Mucosa of stomach (tissue), 1 donor: ENCODE results near the gene WIPF3.

Experiments used
- H3K27me3 ChIP-seq: one replicate; pipeline ENCODE4 v1.7.0; 2013; ENCODE audit warnings: mild to moderate bottlenecking, low read length; ENCODE audit not compliant: control insufficient read depth, insufficient read depth
- H3K36me3 ChIP-seq: one replicate; pipeline ENCODE4 v1.7.0; 2013; ENCODE audit warnings: low read length; ENCODE audit not compliant: control insufficient read depth, insufficient read depth
- H3K4me1 ChIP-seq: one replicate; pipeline ENCODE4 v1.7.0; 2013; ENCODE audit warnings: mild to moderate bottlenecking, low read length; ENCODE audit not compliant: control insufficient read depth, insufficient read depth
- H3K4me3 ChIP-seq: one replicate; pipeline ENCODE4 v1.7.0; 2013; ENCODE audit warnings: low read length
- H3K9ac ChIP-seq: one replicate; pipeline ENCODE4 v1.7.0; 2013; ENCODE audit warnings: mild to moderate bottlenecking, low read length, moderate library complexity
- H3K9me3 ChIP-seq: one replicate; pipeline ENCODE4 v1.7.0; 2013; ENCODE audit warnings: mild to moderate bottlenecking, low read length, moderate library complexity; ENCODE audit not compliant: control insufficient read depth
- donor health status: Pancreatic carcinoma.

Gene WIPF3

DNA sequence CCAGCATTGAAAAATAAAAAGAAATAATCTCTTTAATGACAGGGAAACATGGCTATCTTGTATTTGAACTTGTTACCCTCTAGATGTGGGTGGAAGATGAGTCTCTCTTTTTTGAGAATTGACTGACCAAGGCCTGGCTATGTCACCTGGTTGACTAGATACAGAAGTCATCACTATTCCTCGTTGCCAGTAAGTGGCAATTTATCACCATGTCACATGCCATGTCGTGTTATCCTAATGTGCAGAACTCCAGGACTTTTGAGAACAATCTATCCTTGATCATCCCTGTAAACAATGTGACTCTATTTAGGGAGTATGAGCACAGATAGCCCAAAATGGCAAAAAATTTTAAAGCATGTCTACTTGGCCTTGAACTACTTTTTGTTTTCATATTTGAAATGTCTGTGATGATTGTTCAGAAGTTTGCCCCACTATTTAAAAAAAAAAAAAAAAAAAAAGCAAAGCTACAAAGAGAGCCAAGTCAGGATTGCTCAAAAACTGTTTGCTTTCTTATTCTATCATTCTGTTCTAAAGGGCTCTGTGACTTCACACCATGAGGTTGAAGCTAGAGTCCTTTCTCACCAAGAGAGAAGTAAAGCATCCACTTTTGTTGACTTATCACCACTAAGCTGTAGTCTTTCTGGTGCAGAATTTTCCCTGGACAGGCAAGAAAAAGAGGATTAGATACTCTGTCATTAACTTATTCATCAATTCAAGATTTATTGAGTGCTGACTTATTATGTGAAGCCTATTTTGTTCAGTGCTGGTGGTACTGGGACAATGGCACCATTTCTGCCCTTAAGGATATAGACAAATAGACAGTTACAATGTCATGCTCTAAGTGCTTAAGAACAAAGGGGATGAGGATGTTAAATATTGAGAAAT lies 10.4 kb upstream of the WIPF3 start:
- Histone ChIP-seq H3K36me3 (no peaks in the 10 kb centered on the region), H3K9ac (no peak overlapping the region), H3K27me3 (no peaks in the 10 kb centered on the region), H3K4me1 (peaks cover 18% of the 10 kb centered on the region), H3K4me3 (no peak overlapping the region), H3K9me3 (no peaks in the 10 kb centered on the region)

DNA sequence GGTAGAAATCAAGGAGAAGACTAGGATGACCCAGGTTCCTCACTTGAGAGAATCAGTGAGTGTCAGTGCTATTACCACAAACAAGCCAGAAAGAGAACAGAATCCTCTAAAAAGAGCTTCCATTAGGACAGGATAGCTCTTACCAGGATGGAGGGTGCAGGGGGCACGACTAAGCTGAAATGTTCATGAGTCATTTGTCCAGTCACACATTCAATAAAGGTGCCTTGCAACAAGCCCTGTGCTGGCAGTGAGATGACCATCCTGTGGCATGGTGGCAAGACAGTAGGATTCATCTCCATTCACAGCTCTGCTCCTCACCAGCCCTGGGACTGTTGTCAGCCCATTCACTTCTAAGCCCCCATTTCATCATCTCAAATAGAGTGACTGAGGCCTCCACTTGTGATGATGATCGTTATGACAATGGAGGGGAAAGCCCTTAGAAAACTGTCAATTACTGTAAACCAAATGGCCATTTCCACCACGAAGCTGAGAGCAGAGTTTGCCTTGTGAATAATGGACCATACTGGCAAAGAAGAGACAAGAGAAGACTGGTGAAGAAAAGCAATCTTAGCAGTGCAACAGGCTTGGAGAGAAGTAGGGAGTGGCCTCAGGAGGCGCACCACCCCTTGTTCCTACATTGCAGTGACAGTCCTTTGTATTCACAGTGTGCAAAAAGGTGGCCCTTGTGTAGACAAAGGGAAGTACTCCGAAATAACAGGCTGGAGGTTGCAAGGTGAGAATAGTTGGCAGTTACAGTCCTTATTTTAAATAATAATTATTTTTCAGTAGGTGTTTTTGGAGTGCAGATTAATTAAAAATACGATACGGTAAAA lies 9.0 kb upstream of the WIPF3 start:
- Histone ChIP-seq H3K9ac (no peak overlapping the region), H3K36me3 (no peaks in the 10 kb centered on the region), H3K9me3 (no peaks in the 10 kb centered on the region), H3K4me3 (no peak overlapping the region), H3K4me1 (peaks cover 18% of the 10 kb centered on the region), H3K27me3 (no peaks in the 10 kb centered on the region)

- Histone ChIP-seq H3K27me3 (no peaks in the 10 kb centered on the region), H3K9me3 (no peaks in the 10 kb centered on the region), H3K4me3 (no peak overlapping the region), H3K36me3 (no peaks in the 10 kb centered on the region), H3K4me1 (peaks cover 18% of the 10 kb centered on the region), H3K9ac (no peak overlapping the region)
Measured at GRCh38 chr7:29798422-29798821, 7.9 kb upstream of the WIPF3 start.

DNA sequence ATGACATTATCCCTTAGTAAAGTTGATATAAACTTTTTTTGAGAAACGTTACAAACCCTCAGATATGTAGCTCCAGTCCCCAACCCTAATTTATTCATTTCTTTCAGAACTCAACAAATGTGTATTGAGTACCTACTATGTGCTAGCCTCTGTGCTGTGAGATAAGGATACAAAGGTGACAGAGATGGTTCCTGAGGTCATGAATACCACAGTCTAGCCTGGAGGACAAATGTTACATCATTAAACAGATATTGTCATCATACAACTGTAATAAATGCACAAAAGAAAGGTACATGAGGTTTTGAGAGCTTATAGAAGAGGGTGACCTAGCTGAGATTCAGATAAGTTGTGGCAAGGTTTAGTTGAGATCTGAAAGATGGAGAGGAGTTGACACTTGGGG lies 4.4 kb upstream of the WIPF3 start:
- peaks cover 15% of the 10 kb centered on the region for H3K4me1 ChIP-seq
- H3K4me3 ChIP-seq, result no peak overlapping the region
- no peaks in the 10 kb centered on the region for H3K9me3 ChIP-seq
- no peak overlapping the region for H3K9ac ChIP-seq
- no peaks in the 10 kb centered on the region for H3K36me3 ChIP-seq
- peaks cover 15% of the 10 kb centered on the region for H3K27me3 ChIP-seq

DNA sequence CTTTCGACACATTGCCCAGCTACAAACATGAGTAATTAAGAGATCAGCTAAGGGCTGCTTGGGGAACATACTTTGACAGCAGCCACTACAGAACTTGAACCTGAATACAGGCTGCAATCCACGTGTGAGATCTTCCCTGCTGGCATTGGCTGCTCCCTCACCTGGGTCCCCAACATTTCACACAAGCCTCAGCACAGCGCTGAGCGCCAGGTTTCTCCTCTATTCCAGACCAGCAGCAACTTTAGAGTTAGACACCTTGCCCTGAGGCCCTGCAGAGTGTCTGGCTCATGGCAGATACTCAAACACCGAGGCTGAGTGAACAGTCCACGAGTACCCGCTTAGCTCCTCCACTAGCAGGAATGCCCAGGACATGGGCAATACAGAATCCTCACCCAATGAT lies 1.3 kb upstream of the WIPF3 start:
- Histone ChIP-seq H3K4me3 (no peak overlapping the region), H3K27me3 (peaks cover 19% of the 10 kb centered on the region), H3K9ac (no peak overlapping the region), H3K9me3 (no peaks in the 10 kb centered on the region), H3K36me3 (no peaks in the 10 kb centered on the region), H3K4me1 (peaks cover 22% of the 10 kb centered on the region)

DNA sequence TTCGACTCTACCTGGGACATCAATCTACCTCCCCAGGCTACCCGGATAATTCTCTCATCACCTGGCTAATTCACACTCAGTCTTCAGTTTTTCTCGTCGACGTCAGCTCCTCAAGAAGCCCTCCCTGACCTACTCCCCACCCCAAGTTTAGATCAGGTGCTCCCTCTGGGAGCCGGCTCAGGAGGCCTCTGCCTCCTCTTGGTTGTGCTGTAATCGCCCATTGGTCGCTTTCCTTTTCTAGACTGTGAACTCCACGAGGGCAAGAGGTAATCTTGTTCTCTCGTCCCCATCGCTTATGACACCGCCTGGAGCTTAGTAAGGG lies 461 bp upstream of the WIPF3 start:
- H3K4me3 ChIP-seq, result no peak overlapping the region
- H3K9ac ChIP-seq, result peak overlapping the region; percentile 32
- H3K36me3 ChIP-seq, result no peaks in the 10 kb centered on the region

GRCh38 chr7:29806995-29807841 lies 910 bp downstream of the WIPF3 start:
- peak overlapping the region; percentile 62 for H3K4me3 ChIP-seq
- H3K4me1 ChIP-seq, result peaks cover 22% of the 10 kb centered on the region
- H3K36me3 ChIP-seq, result no peaks in the 10 kb centered on the region
- H3K9ac ChIP-seq, result peak overlapping the region; percentile 69
- H3K9me3 ChIP-seq, result no peaks in the 10 kb centered on the region
- H3K27me3 ChIP-seq, result peaks cover 19% of the 10 kb centered on the region

More for the DNA sequence above, 461 bp upstream of the WIPF3 start:
- Histone ChIP-seq H3K9me3 (no peaks in the 10 kb centered on the region), H3K4me1 (peaks cover 22% of the 10 kb centered on the region), H3K27me3 (peaks cover 19% of the 10 kb centered on the region)

- Histone ChIP-seq H3K9me3 (no peaks in the 10 kb centered on the region), H3K4me3 (peak overlapping the region; percentile 62), H3K9ac (no peak overlapping the region)
Measured at GRCh38 chr7:29808075-29808801, 1.9 kb downstream of the WIPF3 start.

GRCh38 chr7:29809533-29810155 lies 3.3 kb downstream of the WIPF3 start:
- Histone ChIP-seq H3K4me1 (peaks cover 22% of the 10 kb centered on the region), H3K9ac (no peak overlapping the region), H3K36me3 (no peaks in the 10 kb centered on the region), H3K9me3 (no peaks in the 10 kb centered on the region), H3K4me3 (no peak overlapping the region), H3K27me3 (peaks cover 19% of the 10 kb centered on the region)

More at GRCh38 chr7:29808075-29808801, 1.9 kb downstream of the WIPF3 start:
- Histone ChIP-seq H3K36me3 (no peaks in the 10 kb centered on the region), H3K4me1 (peaks cover 22% of the 10 kb centered on the region), H3K27me3 (peaks cover 19% of the 10 kb centered on the region)

- H3K4me3 ChIP-seq, result no peak overlapping the region
- peaks cover 14% of the 10 kb centered on the region for H3K27me3 ChIP-seq
- peaks cover 22% of the 10 kb centered on the region for H3K4me1 ChIP-seq
- H3K36me3 ChIP-seq, result no peaks in the 10 kb centered on the region
- H3K9ac ChIP-seq, result no peak overlapping the region
- no peaks in the 10 kb centered on the region for H3K9me3 ChIP-seq
Measured at GRCh38 chr7:29810297-29810696, 4.0 kb downstream of the WIPF3 start.
